Trophoblast cell (in vitro differentiated cells and primary cell): ENCODE measurements around the gene SETDB2.

Experiments
- DNase-seq, 2 donors: peaks; one replicate each; pipeline ENCODE4 v3.0.0-alpha.2; 2016
- H2AFZ ChIP-seq: 2 replicates; pipeline ENCODE4 v1.6.1; 2013; ENCODE audit warnings: low read length, moderate library complexity, mild to moderate bottlenecking; ENCODE audit not compliant: insufficient read depth, poor library complexity
- H2AK5ac ChIP-seq: 2 replicates; pipeline ENCODE4 v1.6.1; 2013; ENCODE audit warnings: mild to moderate bottlenecking, low read length
- H2BK120ac ChIP-seq: 2 replicates; pipeline ENCODE4 v1.6.1; 2013; ENCODE audit warnings: low read length, mild to moderate bottlenecking, moderate library complexity; ENCODE audit not compliant: insufficient read depth, poor library complexity
- H2BK12ac ChIP-seq: 2 replicates; pipeline ENCODE4 v1.6.1; 2013; ENCODE audit warnings: mild to moderate bottlenecking, low read length, moderate library complexity
- H2BK5ac ChIP-seq: 2 replicates; pipeline ENCODE4 v1.6.1; 2013; ENCODE audit warnings: low read length, low read depth, moderate library complexity, mild to moderate bottlenecking; ENCODE audit not compliant: poor library complexity
- H3K14ac ChIP-seq: 2 replicates; pipeline ENCODE4 v1.6.1; 2013; ENCODE audit warnings: mild to moderate bottlenecking, low read length
- H3K18ac ChIP-seq: 2 replicates; pipeline ENCODE4 v1.6.1; 2013; ENCODE audit warnings: mild to moderate bottlenecking, low read length
- H3K23ac ChIP-seq: 2 replicates; pipeline ENCODE4 v1.6.1; 2013; ENCODE audit warnings: low read length
- H3K27ac ChIP-seq: 2 replicates; pipeline ENCODE4 v1.5.1; 2013; ENCODE audit warnings: low read depth, mild to moderate bottlenecking, inconsistent platforms, low read length, moderate library complexity
- H3K27me3 ChIP-seq: 2 replicates; pipeline ENCODE4 v1.6.1; 2013; ENCODE audit warnings: inconsistent platforms, mild to moderate bottlenecking, low read length, moderate library complexity; ENCODE audit not compliant: insufficient read depth
- H3K36me3 ChIP-seq, 2 experiments: 1 replicate in 1 of 2; 2 replicates in 1 of 2; pipeline ENCODE4 v1.6.1; 2013; ENCODE audit warnings: low read length in 2 of 2, mild to moderate bottlenecking in 2 of 2, moderate library complexity in 1 of 2; ENCODE audit not compliant: insufficient read depth in 2 of 2, control insufficient read depth in 1 of 2
- H3K4ac ChIP-seq: 2 replicates; pipeline ENCODE4 v1.6.1; 2013; ENCODE audit warnings: low read depth, mild to moderate bottlenecking, low read length, moderate library complexity
- H3K4me1 ChIP-seq, 2 experiments: 1 replicate in 1 of 2; 2 replicates in 1 of 2; pipeline ENCODE4 v1.6.1; 2013; ENCODE audit warnings: low read length in 2 of 2, mild to moderate bottlenecking in 2 of 2, moderate library complexity in 1 of 2; ENCODE audit not compliant: insufficient read depth in 2 of 2, control insufficient read depth in 1 of 2
- H3K4me2 ChIP-seq: 2 replicates; pipeline ENCODE4 v1.6.1; 2013; ENCODE audit warnings: inconsistent platforms, mild to moderate bottlenecking, low read length, moderate library complexity
- H3K4me3 ChIP-seq: 2 replicates; pipeline ENCODE4 v1.5.1; 2013; ENCODE audit warnings: mild to moderate bottlenecking, low read depth, low read length, inconsistent platforms
- H3K79me1 ChIP-seq: one replicate; pipeline ENCODE4 v1.6.1; 2013; ENCODE audit warnings: low read length
- H3K79me2 ChIP-seq: 2 replicates; pipeline ENCODE4 v1.6.1; 2013; ENCODE audit warnings: low read length, mild to moderate bottlenecking; ENCODE audit not compliant: control insufficient read depth, insufficient read depth, poor library complexity
- H3K9ac ChIP-seq: 2 replicates; pipeline ENCODE4 v1.6.1; 2013; ENCODE audit warnings: mild to moderate bottlenecking, low read length
- H3K9me3 ChIP-seq: 2 replicates; pipeline ENCODE4 v1.6.1; 2013; ENCODE audit warnings: low read depth, mild to moderate bottlenecking, control low read depth, inconsistent platforms, low read length; ENCODE audit not compliant: insufficient read depth
- H4K12ac ChIP-seq: 2 replicates; pipeline ENCODE4 v1.6.1; 2013; ENCODE audit warnings: low read depth, mild to moderate bottlenecking, low read length, moderate library complexity
- H4K8ac ChIP-seq: 2 replicates; pipeline ENCODE4 v1.6.1; 2013; ENCODE audit warnings: low read depth, mild to moderate bottlenecking, low read length, moderate library complexity
- H4K91ac ChIP-seq: one replicate; pipeline ENCODE4 v1.6.1; 2013; ENCODE audit warnings: low read depth, mild to moderate bottlenecking, low read length, moderate library complexity
- WGBS: extraction: QIAGEN DNeasy Blood & Tissue Kit; methylation state at CpG from one replicate; pipeline ENCODE4 v1.1.7; 2013; ENCODE audit warnings: missing lambda C conversion rate; ENCODE audit not compliant: insufficient read length, insufficient coverage; ENCODE audit errors: extremely low coverage; 5-methylcytosine and 5-hydroxymethylcytosine counted together

Gene SETDB2

GRCh38 chr13:49452725-49453457 is 8.8 kb downstream of the SETDB2 start:
- H2BK120ac ChIP-seq: no peak overlapping the region
- no peak for DNase-seq
- no peak overlapping the region for H2AFZ ChIP-seq
- no peak overlapping the region for H3K23ac ChIP-seq
- H3K4ac ChIP-seq: no peak overlapping the region
- H4K12ac ChIP-seq: no peak overlapping the region
- H2BK12ac ChIP-seq: no peak overlapping the region
- no peaks in the 10 kb centered on the region for H3K79me2 ChIP-seq
- H3K27ac ChIP-seq: no peak overlapping the region
- H4K8ac ChIP-seq: no peak overlapping the region
- WGBS: no CpG with 5 or more reads among the region's 8 CpGs
- H3K79me1 ChIP-seq: no peaks in the 10 kb centered on the region
- H3K4me2 ChIP-seq: no peak overlapping the region
- H3K9me3 ChIP-seq: no peaks in the 10 kb centered on the region
- H3K4me3 ChIP-seq: no peak overlapping the region
- no peak overlapping the region for H4K91ac ChIP-seq
- no peak overlapping the region for H2AK5ac ChIP-seq
- H3K9ac ChIP-seq: no peak overlapping the region
- H2BK5ac ChIP-seq: no peak overlapping the region
- no peaks in the 10 kb centered on the region for H3K27me3 ChIP-seq
- no peaks in the 10 kb centered on the region for H3K4me1 ChIP-seq
- no peaks in the 10 kb centered on the region for H3K36me3 ChIP-seq
- no peak overlapping the region for H3K18ac ChIP-seq
- H3K14ac ChIP-seq: no peak overlapping the region

GRCh38 chr13:49453465-49453864 is 9.4 kb downstream of the SETDB2 start:
- no peak overlapping the region for H3K4me3 ChIP-seq
- H3K27me3 ChIP-seq: no peaks in the 10 kb centered on the region
- H3K4me2 ChIP-seq: no peak overlapping the region
- H3K27ac ChIP-seq: no peak overlapping the region
- no peaks in the 10 kb centered on the region for H3K79me1 ChIP-seq
- no peak overlapping the region for H2BK5ac ChIP-seq
- no peak overlapping the region for H3K23ac ChIP-seq
- no peak overlapping the region for H2AK5ac ChIP-seq
- H4K12ac ChIP-seq: no peak overlapping the region
- H3K4ac ChIP-seq: no peak overlapping the region
- no peak overlapping the region for H3K14ac ChIP-seq
- no peaks in the 10 kb centered on the region for H3K4me1 ChIP-seq
- H3K9me3 ChIP-seq: no peaks in the 10 kb centered on the region
- no peak overlapping the region for H4K91ac ChIP-seq
- no CpG with 5 or more reads among the region's 7 CpGs for WGBS
- no peak overlapping the region for H4K8ac ChIP-seq
- no peak overlapping the region for H3K9ac ChIP-seq
- H3K36me3 ChIP-seq: no peaks in the 10 kb centered on the region
- no peaks in the 10 kb centered on the region for H3K79me2 ChIP-seq
- no peak for DNase-seq
- no peak overlapping the region for H3K18ac ChIP-seq
- H2BK12ac ChIP-seq: no peak overlapping the region
- no peak overlapping the region for H2BK120ac ChIP-seq
- H2AFZ ChIP-seq: no peak overlapping the region

- H3K18ac ChIP-seq: no peak overlapping the region
- no peak for DNase-seq
- no peaks in the 10 kb centered on the region for H3K79me2 ChIP-seq
- H2BK5ac ChIP-seq: no peak overlapping the region
- H2BK12ac ChIP-seq: no peak overlapping the region
- H3K4me1 ChIP-seq: no peaks in the 10 kb centered on the region
- no peak overlapping the region for H4K12ac ChIP-seq
- no peak overlapping the region for H3K27ac ChIP-seq
- H3K79me1 ChIP-seq: no peaks in the 10 kb centered on the region
- H3K14ac ChIP-seq: no peak overlapping the region
- no peak overlapping the region for H3K4me3 ChIP-seq
- H3K4ac ChIP-seq: no peak overlapping the region
- H3K9ac ChIP-seq: no peak overlapping the region
- H3K9me3 ChIP-seq: no peaks in the 10 kb centered on the region
- H3K4me2 ChIP-seq: no peak overlapping the region
- WGBS: no CpG with 5 or more reads among the region's 4 CpGs
- H2AK5ac ChIP-seq: no peak overlapping the region
- H2AFZ ChIP-seq: no peak overlapping the region
- H4K91ac ChIP-seq: no peak overlapping the region
- H3K36me3 ChIP-seq: no peaks in the 10 kb centered on the region
- no peak overlapping the region for H4K8ac ChIP-seq
- H3K27me3 ChIP-seq: no peaks in the 10 kb centered on the region
- H3K23ac ChIP-seq: no peak overlapping the region
- H2BK120ac ChIP-seq: no peak overlapping the region
Observed at GRCh38 chr13:49454388-49455006, 10.4 kb downstream of the SETDB2 start.

- no peak overlapping the region for H2AK5ac ChIP-seq
- H3K4ac ChIP-seq: no peak overlapping the region
- no peaks in the 10 kb centered on the region for H3K27me3 ChIP-seq
- no peaks in the 10 kb centered on the region for H3K79me1 ChIP-seq
- no peak overlapping the region for H2BK12ac ChIP-seq
- H4K91ac ChIP-seq: no peak overlapping the region
- no peak overlapping the region for H2BK5ac ChIP-seq
- H3K9me3 ChIP-seq: no peaks in the 10 kb centered on the region
- H3K4me2 ChIP-seq: no peak overlapping the region
- H3K4me1 ChIP-seq: no peaks in the 10 kb centered on the region
- H3K79me2 ChIP-seq: no peaks in the 10 kb centered on the region
- H3K4me3 ChIP-seq: no peak overlapping the region
- no peak overlapping the region for H2BK120ac ChIP-seq
- no peaks in the 10 kb centered on the region for H3K36me3 ChIP-seq
- no peak overlapping the region for H3K18ac ChIP-seq
- H3K27ac ChIP-seq: no peak overlapping the region
- no peak overlapping the region for H4K8ac ChIP-seq
- no peak overlapping the region for H3K23ac ChIP-seq
- H3K9ac ChIP-seq: no peak overlapping the region
- no peak overlapping the region for H4K12ac ChIP-seq
- H3K14ac ChIP-seq: no peak overlapping the region
- H2AFZ ChIP-seq: no peak overlapping the region
- DNase-seq: no peak
Observed at GRCh38 chr13:49455007-49455398, 10.9 kb downstream of the SETDB2 start.
